ENCODE measurements around the gene PGBD1. TPM values are rescaled to one million over a fixed set of nuclear protein-coding genes. Genes with fewer than 3 reads are reported as not detected.

The PGBD1 gene
- total and polyA plus RNA-seq, 2 of the 13 experiments (the other 11 are each of a cell fraction or from before 2014, with no cell fraction given) = 3.6 to 6.9 TPM

GRCh38 chr6:28266962-28267694, 14.2 kb upstream of the PGBD1 start, which contains the start of gene ZSCAN26 (continued):
- peak; percentile 89 for TF ChIP-seq ARID5B (CRISPR knock-in tag; IDR thresholded peaks at IDR 0.05)
- TF ChIP-seq MYPOP (CRISPR knock-in tag; IDR thresholded peaks at IDR 0.05) = peak; percentile 67
- no peak for TF ChIP-seq MTERF4 (CRISPR knock-in tag; IDR thresholded peaks at IDR 0.05)
- peak; percentile 97 for TF ChIP-seq KDM5B (CRISPR knock-in tag; IDR thresholded peaks at IDR 0.05; ENCODE audit: borderline replicate concordance)
- TF ChIP-seq NRL (CRISPR knock-in tag; IDR thresholded peaks at IDR 0.05; ENCODE audit: borderline replicate concordance) = peak; percentile 98
- peak; percentile 86; the same call in 1 of the 2 replicates for TF ChIP-seq ZNF550 (CRISPR knock-in tag; IDR thresholded peaks at IDR 0.05; ENCODE audit: borderline replicate concordance)
- TF ChIP-seq PCBP2 (optimal IDR thresholded peaks at IDR 0.05; ENCODE audit: low read depth, low read length, poor library complexity, severe bottlenecking) = no peak
- TF ChIP-seq ELF4 (CRISPR knock-in tag; IDR thresholded peaks at IDR 0.05; ENCODE audit: borderline replicate concordance) = peak; percentile 70
- TF ChIP-seq HOXA5 (CRISPR knock-in tag; IDR thresholded peaks at IDR 0.05) = peak; percentile 96
- no peak for TF ChIP-seq BHLHE40 (IDR thresholded peaks at IDR 0.05; ENCODE audit: low read length)
- TF ChIP-seq SNAPC5 (CRISPR knock-in tag; IDR thresholded peaks at IDR 0.05; ENCODE audit: borderline replicate concordance) = no peak
- no peak for TF ChIP-seq ZNF326 (CRISPR knock-in tag; IDR thresholded peaks at IDR 0.05; ENCODE audit: borderline replicate concordance)
- peak; percentile 54 for TF ChIP-seq MED8 (CRISPR knock-in tag; IDR thresholded peaks at IDR 0.05; ENCODE audit: insufficient replicate concordance)
- peak; percentile 84 for TF ChIP-seq ZNF768 (CRISPR knock-in tag; IDR thresholded peaks at IDR 0.05)
- no peak for TF ChIP-seq ZHX1 (CRISPR knock-in tag; IDR thresholded peaks at IDR 0.05; ENCODE audit: low read depth)
- TF ChIP-seq IKZF5 (CRISPR knock-in tag; IDR thresholded peaks at IDR 0.05) = peak; percentile 90
- no peak for TF ChIP-seq SMC3 (IDR thresholded peaks at IDR 0.05; ENCODE audit: low read length)
- TF ChIP-seq GATA4 (IDR thresholded peaks at IDR 0.05; ENCODE audit: borderline replicate concordance, low read depth) = 0 out of 2 replicates have a peak, but pooled peaks have one; percentile 68

All from HepG2 (cell line).